H1 (cell line): ENCODE data around the gene GALNT9. TPM values are rescaled to one million over a fixed set of nuclear protein-coding genes. Genes with fewer than 3 reads are reported as not detected.

Experiments
- CTCF ChIA-PET: fragments of 300-600 bp; sonication (Branson Sonifier 250); formaldehyde crosslinking; loops from one replicate; lab custom pipeline; 2021; ENCODE audit not compliant: partially characterized antibody; lab: Charles Lee
- POLR2A ChIA-PET: fragments of 300-600 bp; sonication (Branson Sonifier 250); formaldehyde crosslinking; loops from one replicate; lab custom pipeline; 2021; ENCODE audit warnings: inconsistent platforms; ENCODE audit not compliant: partially characterized antibody; lab: Charles Lee
- DNase-seq, 2 experiments: peaks; one replicate each; pipeline versions ENCODE4 v3.0.0 to v3.0.0-alpha.2; 2010 to 2022; ENCODE audit warnings: low spot score in 2 of 2, low read depth in 1 of 2, mixed read lengths in 1 of 2
- FAIRE-seq: peaks from 2 replicates; lab custom pipeline; 2011; peaks lifted over from hg19 to GRCh38; lab: Jason Lieb, UNC
- H2AFZ ChIP-seq: 2 replicates; pipeline ENCODE4 v1.8.1; 2012; ENCODE audit warnings: low read length, inconsistent platforms
- H2AK5ac ChIP-seq: 2 replicates; pipeline ENCODE4 v1.6.1; 2013; ENCODE audit warnings: low read depth, low read length
- H2BK120ac ChIP-seq: replicated peaks from 2 replicates; pipeline ENCODE3; 2013; ENCODE audit warnings: low read depth, low read length, inconsistent platforms
- H2BK12ac ChIP-seq: 2 replicates; pipeline ENCODE4 v1.6.1; 2013; ENCODE audit warnings: low read depth, low read length
- H2BK15ac ChIP-seq: 2 replicates; pipeline ENCODE4 v1.6.1; 2013; ENCODE audit warnings: low read length
- H2BK20ac ChIP-seq: 2 replicates; pipeline ENCODE4 v1.6.1; 2013; ENCODE audit warnings: low read length
- H2BK5ac ChIP-seq: 2 replicates; pipeline ENCODE4 v1.6.1; 2013; ENCODE audit warnings: low read depth, low read length
- H3K14ac ChIP-seq: 2 replicates; pipeline ENCODE4 v1.6.1; 2013; ENCODE audit warnings: inconsistent platforms; ENCODE audit not compliant: insufficient read length
- H3K18ac ChIP-seq: 2 replicates; pipeline ENCODE4 v1.6.1; 2013; ENCODE audit warnings: low read length; ENCODE audit errors: extremely low read depth
- H3K23ac ChIP-seq: 2 replicates; pipeline ENCODE4 v1.6.1; 2013; ENCODE audit warnings: inconsistent platforms; ENCODE audit not compliant: insufficient read length
- H3K23me2 ChIP-seq: 2 replicates; pipeline ENCODE4 v1.6.1; 2013; ENCODE audit warnings: low read depth, low read length
- H3K27ac ChIP-seq: 2 replicates; pipeline ENCODE4 v1.6.1; 2011; ENCODE audit warnings: low read depth, low read length, inconsistent platforms
- H3K27me3 ChIP-seq, 4 experiments: replicated peaks in 1 of 4; 1 replicate in 1 of 4; 2 replicates in 3 of 4; pipeline versions ENCODE4 v1.6.1 to v1.8.1; 2011 to 2013; ENCODE audit warnings: low read length in 3 of 4, mild to moderate bottlenecking in 3 of 4, inconsistent platforms in 2 of 4, mixed read lengths in 2 of 4, moderate library complexity in 1 of 4; ENCODE audit not compliant: control insufficient read depth in 3 of 4, insufficient read depth in 3 of 4; ENCODE audit errors: extremely low read depth in 1 of 4
- H3K36me3 ChIP-seq, 4 experiments: 2 replicates each; pipeline versions ENCODE4 v1.6.1 to v1.8.1; 2011 to 2013; ENCODE audit warnings: mild to moderate bottlenecking in 4 of 4, low read length in 3 of 4, moderate library complexity in 2 of 4, control low read depth in 1 of 4, inconsistent platforms in 1 of 4; ENCODE audit not compliant: insufficient read depth in 4 of 4, control insufficient read depth in 2 of 4
- H3K4ac ChIP-seq: replicated peaks from 2 replicates; pipeline ENCODE3; 2013; ENCODE audit warnings: low read length, low read depth, mixed read lengths, inconsistent platforms; ENCODE audit not compliant: insufficient read length
- H3K4me1 ChIP-seq, 4 experiments: replicated peaks in 1 of 4; 1 replicate in 1 of 4; 2 replicates in 3 of 4; pipeline versions ENCODE4 v1.6.1 to v1.8.1; 2011 to 2013; ENCODE audit warnings: low read length in 3 of 4, inconsistent platforms in 2 of 4, mixed read lengths in 1 of 4; ENCODE audit not compliant: insufficient read depth in 4 of 4, control insufficient read depth in 3 of 4
- H3K4me2 ChIP-seq, 2 experiments: 2 replicates each; pipeline versions ENCODE4 v1.6.1 to v1.8.1; 2011 to 2013; ENCODE audit warnings: low read depth in 2 of 2, low read length in 2 of 2, control low read depth in 1 of 2, inconsistent platforms in 1 of 2, mild to moderate bottlenecking in 1 of 2; ENCODE audit not compliant: insufficient read depth in 1 of 2
- H3K4me3 ChIP-seq, 4 experiments: fragments of 200-600, 300-600 bp in 1 of 4; sonication (generic), shearing (Covaris generic), sonication (Bioruptor Twin) in 1 of 4; 2 replicates each; pipeline versions ENCODE4 v1.5.1 to v1.8.1; 2011 to 2016; ENCODE audit warnings: low read length in 4 of 4, low read depth in 3 of 4, control low read depth in 2 of 4, inconsistent platforms in 2 of 4, mild to moderate bottlenecking in 2 of 4, mixed read lengths in 1 of 4, moderate library complexity in 1 of 4; ENCODE audit not compliant: insufficient read depth in 2 of 4; ENCODE audit errors: extremely low read depth in 1 of 4
- H3K56ac ChIP-seq: replicated peaks from 2 replicates; pipeline ENCODE3; 2013; ENCODE audit warnings: low read depth, mild to moderate bottlenecking, mixed read lengths, low read length, inconsistent platforms; ENCODE audit not compliant: insufficient read length
- H3K79me1 ChIP-seq: 2 replicates; pipeline ENCODE4 v1.6.1; 2013; ENCODE audit warnings: low read depth, low read length, control low read depth
- H3K79me2 ChIP-seq, 2 experiments: 2 replicates each; pipeline versions ENCODE4 v1.6.1 to v1.8.1; 2012 to 2013; ENCODE audit warnings: low read length in 2 of 2, mild to moderate bottlenecking in 2 of 2, inconsistent platforms in 1 of 2; ENCODE audit not compliant: insufficient read depth in 2 of 2, control insufficient read depth in 1 of 2
- H3K9ac ChIP-seq, 4 experiments: replicated peaks in 1 of 4; 1 replicate in 1 of 4; 2 replicates in 3 of 4; pipeline versions ENCODE4 v1.6.1 to v1.8.1; 2011 to 2013; ENCODE audit warnings: low read depth in 3 of 4, low read length in 3 of 4, control low read depth in 2 of 4, mild to moderate bottlenecking in 2 of 4, moderate library complexity in 2 of 4, inconsistent platforms in 1 of 4; ENCODE audit errors: extremely low read depth in 1 of 4
- H3K9me3 ChIP-seq, 2 experiments: 2 replicates each; pipeline versions ENCODE4 v1.6.1 to v1.8.1; 2012 to 2013; ENCODE audit warnings: mild to moderate bottlenecking in 2 of 2, moderate library complexity in 2 of 2, control low read depth in 1 of 2, inconsistent platforms in 1 of 2, low read depth in 1 of 2, low read length in 1 of 2, mixed read lengths in 1 of 2; ENCODE audit not compliant: insufficient read depth in 2 of 2
- H4K20me1 ChIP-seq, 2 experiments: replicated peaks in 1 of 2; 2 replicates each; pipeline versions ENCODE3 to v1.8.1; 2011 to 2013; ENCODE audit warnings: inconsistent platforms in 2 of 2, low read length in 2 of 2, mild to moderate bottlenecking in 1 of 2; ENCODE audit not compliant: insufficient read depth in 2 of 2, control insufficient read depth in 1 of 2
- H4K5ac ChIP-seq: 2 replicates; pipeline ENCODE4 v1.6.1; 2013; ENCODE audit warnings: low read length, low read depth, mixed read lengths, inconsistent platforms; ENCODE audit not compliant: insufficient read length
- H4K8ac ChIP-seq: 2 replicates; pipeline ENCODE4 v1.8.0; 2013; ENCODE audit warnings: mild to moderate bottlenecking, moderate library complexity, low read length, inconsistent platforms; ENCODE audit not compliant: insufficient read depth; ENCODE audit errors: extremely low read depth
- H4K91ac ChIP-seq: replicated peaks from 2 replicates; pipeline ENCODE3; 2013; ENCODE audit warnings: low read length, mixed read lengths, inconsistent platforms; ENCODE audit not compliant: insufficient read length
- HDAC6 ChIP-seq: IDR thresholded peaks from one replicate; pipeline ENCODE4 v1.7.1; 2012; ENCODE audit warnings: low read depth, mild to moderate bottlenecking, inconsistent platforms, low read length, moderate library complexity
- SP1 ChIP-seq: IDR thresholded peaks from 2 replicates; pipeline ENCODE4 v1.6.1; 2011; ENCODE audit warnings: low read depth, low read length
- SP4 ChIP-seq: IDR thresholded peaks from 2 replicates; pipeline ENCODE4 v1.6.1; 2012; ENCODE audit warnings: low read length, inconsistent platforms
- WGBS, 2 experiments: shearing (Covaris generic) in 1 of 2; methylation state at CpG; one replicate each; pipeline versions ENCODE4 v1.1.6 to v1.1.7; 2013 to 2015; ENCODE audit warnings: low lambda C conversion rate in 2 of 2, mixed read lengths in 2 of 2, inconsistent platforms in 1 of 2, low coverage in 1 of 2, missing lambda C conversion rate in 1 of 2; ENCODE audit not compliant: insufficient replicate concordance in 2 of 2, insufficient coverage in 1 of 2, insufficient read length in 1 of 2; ENCODE audit errors: extremely low coverage in 1 of 2, missing lambda C conversion rate in 1 of 2; 5-methylcytosine and 5-hydroxymethylcytosine counted together
- polyA plus RNA-seq, 7 experiments: library from polyadenylated mRNA; depleted of rRNA in 3 of 7; stranded (reverse) in 5 of 7; unstranded in 2 of 7; fragments of >200 nt in 5 of 7; fragments of 200-250 nt in 2 of 7; gene quantifications; 1 replicate in 5 of 7; 2 replicates in 1 of 7; 4 replicates in 1 of 7; pipeline versions ENCODE4 v1.2.1 to v1.2.3, GENCODE V29; 2011 to 2013; ENCODE audit warnings: missing spikeins in 2 of 7, mixed read lengths in 2 of 7
- total RNA-seq: library from RNA; stranded (reverse); fragmentation: NEBNext Ultra II Directional; extraction: Animal tissue kit (Norgen Biotek cat#: 25700); gene quantifications from 2 replicates; pipeline ENCODE4 v1.2.1, GENCODE V29; 2021
- TF ChIP-seq, protein P1 (sequence below), 3 experiments: IDR thresholded peaks; 1 replicate in 2 of 3; 2 replicates in 1 of 3; pipeline versions ENCODE4 v1.5.1 to v1.6.1; 2011; ENCODE audit warnings: low read length in 3 of 3, mild to moderate bottlenecking in 3 of 3, inconsistent platforms in 2 of 3, low read depth in 1 of 3, moderate library complexity in 1 of 3; ENCODE audit not compliant: insufficient read depth in 1 of 3; ENCODE audit errors: control extremely low read depth in 1 of 3
- TF ChIP-seq, protein P2 (sequence below): IDR thresholded peaks from 2 replicates; pipeline ENCODE4 v1.6.1; 2011; ENCODE audit warnings: low read depth, mild to moderate bottlenecking, low read length; ENCODE audit not compliant: insufficient read depth

GALNT9 gene
- total and polyA plus RNA-seq, 2 of the 8 experiments (the other 6 are each of a cell fraction or from before 2014, with no cell fraction given), result 2.0 to 3.6 TPM

DNA sequence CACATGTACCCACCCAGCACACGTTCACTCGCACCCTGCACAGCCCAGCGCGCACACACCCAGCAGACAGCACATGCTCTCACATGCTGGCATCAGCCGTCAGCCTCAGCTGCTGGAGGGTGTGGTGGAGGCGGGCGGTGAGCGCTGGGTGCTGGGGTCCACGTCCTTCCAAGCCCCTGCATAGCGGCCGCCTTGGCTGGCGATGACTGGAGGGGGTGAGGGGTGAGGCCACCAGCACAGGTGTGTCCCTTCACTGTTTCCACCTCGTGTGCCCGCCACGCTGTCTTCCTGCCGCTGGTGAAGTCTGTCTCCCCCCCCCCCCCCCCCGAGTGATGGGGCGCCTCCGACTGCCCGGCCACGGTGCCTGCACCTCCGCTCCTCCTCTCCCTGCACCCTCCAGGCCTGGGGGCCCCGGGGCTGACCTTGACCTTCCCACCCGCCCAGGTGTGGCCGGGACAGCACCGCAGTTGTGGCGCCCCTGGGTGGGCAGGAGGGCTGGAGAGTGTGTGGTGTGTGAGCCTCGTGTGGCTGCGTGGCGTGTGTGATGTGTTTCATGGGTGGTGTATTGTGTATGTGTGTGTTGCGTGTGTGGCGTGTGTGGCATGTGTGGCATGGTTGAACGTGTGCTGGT is 147.7 kb downstream of the GALNT9 start:
- Histone ChIP-seq H3K79me1 (no peaks in the 10 kb centered on the region), H3K18ac (no peak overlapping the region), H3K4ac (no peak overlapping the region), H4K8ac (no peak overlapping the region), H2AFZ (no peak overlapping the region), H3K4me2 (no peak overlapping the region), H3K9me3 (peaks cover 0 to 9% of the 10 kb centered on the region in 2 experiments; a peak in 1 of 4 replicates), H3K4me3 (no peak overlapping the region), H4K5ac (no peak overlapping the region), H3K27ac (no peak overlapping the region), H4K20me1 (peaks cover 0 to 10% of the 10 kb centered on the region in 2 experiments)
- 92% methylated on average over 18 of the region's 33 CpGs; no CpG with 5 or more reads in 1 of the 2 experiments for WGBS, 2 experiments
- TF ChIP-seq SP1 (no peak), SP4 (no peak), HDAC6 (no peak)
- TF ChIP-seq, protein P1, sequence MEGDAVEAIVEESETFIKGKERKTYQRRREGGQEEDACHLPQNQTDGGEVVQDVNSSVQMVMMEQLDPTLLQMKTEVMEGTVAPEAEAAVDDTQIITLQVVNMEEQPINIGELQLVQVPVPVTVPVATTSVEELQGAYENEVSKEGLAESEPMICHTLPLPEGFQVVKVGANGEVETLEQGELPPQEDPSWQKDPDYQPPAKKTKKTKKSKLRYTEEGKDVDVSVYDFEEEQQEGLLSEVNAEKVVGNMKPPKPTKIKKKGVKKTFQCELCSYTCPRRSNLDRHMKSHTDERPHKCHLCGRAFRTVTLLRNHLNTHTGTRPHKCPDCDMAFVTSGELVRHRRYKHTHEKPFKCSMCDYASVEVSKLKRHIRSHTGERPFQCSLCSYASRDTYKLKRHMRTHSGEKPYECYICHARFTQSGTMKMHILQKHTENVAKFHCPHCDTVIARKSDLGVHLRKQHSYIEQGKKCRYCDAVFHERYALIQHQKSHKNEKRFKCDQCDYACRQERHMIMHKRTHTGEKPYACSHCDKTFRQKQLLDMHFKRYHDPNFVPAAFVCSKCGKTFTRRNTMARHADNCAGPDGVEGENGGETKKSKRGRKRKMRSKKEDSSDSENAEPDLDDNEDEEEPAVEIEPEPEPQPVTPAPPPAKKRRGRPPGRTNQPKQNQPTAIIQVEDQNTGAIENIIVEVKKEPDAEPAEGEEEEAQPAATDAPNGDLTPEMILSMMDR (IDR thresholded peaks at IDR 0.05; ENCODE audit: control extremely low read depth in 1 of 3, insufficient read depth in 1 of 3, low read depth in 1 of 3, low read length in 3 of 3), result no peak
- TF ChIP-seq, protein P2, sequence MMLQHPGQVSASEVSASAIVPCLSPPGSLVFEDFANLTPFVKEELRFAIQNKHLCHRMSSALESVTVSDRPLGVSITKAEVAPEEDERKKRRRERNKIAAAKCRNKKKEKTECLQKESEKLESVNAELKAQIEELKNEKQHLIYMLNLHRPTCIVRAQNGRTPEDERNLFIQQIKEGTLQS, result no peak
- TF ChIP-seq, all 59 proteins: peak for 0
- Histone ChIP-seq H3K36me3 (no peaks in the 10 kb centered on the region; a peak in 1 of 8 replicates), H3K14ac (no peak overlapping the region), H2BK12ac (no peak overlapping the region), H3K56ac (peak overlapping the region; percentile 39), H3K9ac (no peak overlapping the region), H3K23ac (no peak overlapping the region), H2AK5ac (peak overlapping the region; percentile 28; the same call in 1 of the 2 replicates), H3K79me2 (no peaks in the 10 kb centered on the region), H4K91ac (no peak overlapping the region), H3K4me1 (peaks cover 0 to 5% (median 0%) of the 10 kb centered on the region in 4 experiments; a peak in 1 of 7 replicates), H2BK20ac (no peak overlapping the region), H2BK15ac (no peak overlapping the region), H3K27me3 (peaks cover 0 to 55% (median 30%) of the 10 kb centered on the region in 4 experiments; a peak in 5 of 7 replicates), H2BK5ac (no peak overlapping the region; the same call in 1 of the 2 replicates), H3K23me2 (peaks cover 6% of the 10 kb centered on the region; the same call in 1 of the 2 replicates), H2BK120ac (no peak overlapping the region)
- ChIA-PET CTCF (no interaction called here), POLR2A (no interaction called here)
- no peak for DNase-seq
- FAIRE-seq, result no peak
